ENCODE results near the gene OSGIN1.

- no peak for TF ChIP-seq POLR2A (IDR thresholded peaks at IDR 0.05)
- TF ChIP-seq CTCF (IDR thresholded peaks at IDR 0.05): no peak
Measured at GRCh38 chr16:84005391-84005790, 52.4 kb downstream of the OSGIN1 start.

Data from prostate gland (tissue), 2 donors.